Measurements from ENCODE around the gene KRT16.
"Not testable (repeated sequence)": the region's sequence is repeated elsewhere in the genome, so short reads cannot be mapped to it uniquely, and the experiment has no call there.

The KRT16 gene

DNA sequence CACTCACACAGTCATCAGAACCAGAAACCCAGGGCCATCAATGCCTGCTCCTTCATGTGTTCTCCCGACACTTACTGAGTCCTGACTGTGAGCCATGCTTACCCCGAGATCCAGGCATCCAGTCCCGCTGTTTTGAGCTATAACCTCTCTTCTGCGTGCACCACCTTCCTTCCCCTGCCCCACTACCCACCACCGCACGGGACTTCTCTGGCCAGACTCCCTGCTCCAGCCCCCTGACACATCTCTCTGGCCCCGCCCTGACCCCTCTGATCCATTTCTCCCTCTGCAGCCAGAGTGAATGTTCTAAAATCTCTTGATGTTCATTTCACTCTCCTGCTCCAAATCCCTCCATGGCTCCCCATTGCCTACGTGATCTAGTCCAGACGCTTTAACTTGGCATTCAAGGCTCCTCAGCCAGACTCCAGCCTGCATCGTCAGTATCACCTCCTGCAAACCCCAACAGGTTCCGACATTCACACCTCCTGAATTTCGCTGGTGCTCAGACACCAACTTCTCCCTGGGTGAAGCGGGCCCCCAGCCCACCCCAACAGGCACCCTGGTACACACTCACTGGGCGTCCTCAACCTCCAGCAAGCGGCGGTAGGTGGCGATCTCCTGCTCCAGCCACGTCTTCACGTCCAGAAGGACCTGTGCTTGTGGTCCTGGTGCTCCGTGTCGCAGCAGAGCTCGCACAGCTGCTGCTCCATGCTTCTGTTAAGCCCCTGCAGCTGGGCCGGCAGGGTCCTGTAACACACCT, 14.9 kb upstream of the KRT16 start:
- DNase-seq = no peak

GRCh38 chr17:41626914-41627295, 14.3 kb upstream of the KRT16 start:
- not testable (repeated sequence) for DNase-seq

GRCh38 chr17:41626028-41626913, 13.7 kb upstream of the KRT16 start:
- DNase-seq = not testable (repeated sequence)

DNA sequence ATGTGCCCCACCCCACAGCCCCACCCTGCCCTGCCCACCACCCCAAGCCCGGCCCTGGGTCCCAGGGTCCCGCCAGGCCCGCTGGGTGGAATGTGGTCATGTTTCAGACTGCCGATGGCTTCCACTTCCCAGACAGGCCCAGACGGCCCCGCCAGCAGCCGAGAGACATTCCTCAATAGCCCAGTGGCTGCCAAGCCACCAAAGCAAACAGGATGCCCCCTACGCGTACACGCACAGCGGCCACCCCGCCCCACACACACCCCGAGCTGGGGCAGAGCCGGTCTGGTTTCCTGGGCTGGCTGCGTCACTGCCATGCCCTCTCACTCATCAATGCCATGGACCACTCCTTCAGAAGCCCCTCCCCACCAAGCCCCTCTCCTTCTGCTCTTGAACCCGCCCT, 13.0 kb upstream of the KRT16 start:
- DNase-seq = no peak

GRCh38 chr17:41624208-41625101, 11.9 kb upstream of the KRT16 start, which contains the start of gene KRT17:
Gene KRT17 (minus strand): TSS chr17:41624575. CDS start chr17:41624509, 66 bp downstream.
- no peak for DNase-seq

GRCh38 chr17:41623184-41623861, 10.8 kb upstream of the KRT16 start:
- not testable (repeated sequence) for DNase-seq

DNA sequence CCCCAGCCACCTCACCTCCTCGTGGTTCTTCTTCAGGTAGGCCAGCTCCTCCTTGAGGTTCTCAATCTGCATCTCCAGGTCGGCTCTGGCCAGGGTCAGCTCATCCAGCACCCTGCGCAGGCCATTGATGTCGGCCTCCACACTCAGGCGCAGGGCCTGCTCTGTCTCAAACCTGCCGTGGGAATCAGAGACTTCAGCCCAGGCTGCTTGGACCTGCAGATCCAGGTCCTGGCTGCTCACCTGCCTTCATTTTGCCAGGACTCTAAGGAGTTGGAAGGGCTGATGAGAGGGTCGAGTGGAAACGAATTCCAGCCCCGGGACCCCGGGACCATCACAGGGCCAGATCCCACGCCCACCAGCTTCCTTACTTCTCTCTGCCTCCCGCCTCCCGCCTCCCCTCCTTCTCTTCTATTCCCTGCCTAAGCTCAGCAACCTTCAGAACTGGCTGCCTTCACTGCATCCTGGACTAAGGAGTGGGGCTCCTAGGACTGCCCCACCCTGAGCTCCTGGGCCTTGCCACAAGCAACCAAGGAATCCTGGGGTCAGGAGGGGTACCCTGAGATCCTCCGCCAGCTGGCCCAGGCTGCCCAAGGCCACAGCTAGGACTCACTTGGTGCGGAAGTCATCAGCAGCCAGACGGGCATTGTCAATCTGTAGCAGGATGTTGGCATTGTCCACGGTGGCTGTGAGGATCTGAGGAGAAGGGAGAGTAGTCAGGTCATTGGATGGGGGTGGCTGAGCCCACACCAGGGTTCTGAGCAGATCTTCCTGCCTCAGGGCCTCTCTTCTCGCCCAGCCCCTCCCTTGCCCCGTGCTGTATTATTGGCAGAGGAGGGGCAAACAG, 10.0 kb upstream of the KRT16 start:
- DNase-seq = not testable (repeated sequence)

- no peak for DNase-seq
These were observed 9.3 kb upstream of the KRT16 start for GRCh38 chr17:41621916-41622315.

- not testable (repeated sequence) for DNase-seq
These were observed 8.9 kb upstream of the KRT16 start for GRCh38 chr17:41621435-41621817.

DNA sequence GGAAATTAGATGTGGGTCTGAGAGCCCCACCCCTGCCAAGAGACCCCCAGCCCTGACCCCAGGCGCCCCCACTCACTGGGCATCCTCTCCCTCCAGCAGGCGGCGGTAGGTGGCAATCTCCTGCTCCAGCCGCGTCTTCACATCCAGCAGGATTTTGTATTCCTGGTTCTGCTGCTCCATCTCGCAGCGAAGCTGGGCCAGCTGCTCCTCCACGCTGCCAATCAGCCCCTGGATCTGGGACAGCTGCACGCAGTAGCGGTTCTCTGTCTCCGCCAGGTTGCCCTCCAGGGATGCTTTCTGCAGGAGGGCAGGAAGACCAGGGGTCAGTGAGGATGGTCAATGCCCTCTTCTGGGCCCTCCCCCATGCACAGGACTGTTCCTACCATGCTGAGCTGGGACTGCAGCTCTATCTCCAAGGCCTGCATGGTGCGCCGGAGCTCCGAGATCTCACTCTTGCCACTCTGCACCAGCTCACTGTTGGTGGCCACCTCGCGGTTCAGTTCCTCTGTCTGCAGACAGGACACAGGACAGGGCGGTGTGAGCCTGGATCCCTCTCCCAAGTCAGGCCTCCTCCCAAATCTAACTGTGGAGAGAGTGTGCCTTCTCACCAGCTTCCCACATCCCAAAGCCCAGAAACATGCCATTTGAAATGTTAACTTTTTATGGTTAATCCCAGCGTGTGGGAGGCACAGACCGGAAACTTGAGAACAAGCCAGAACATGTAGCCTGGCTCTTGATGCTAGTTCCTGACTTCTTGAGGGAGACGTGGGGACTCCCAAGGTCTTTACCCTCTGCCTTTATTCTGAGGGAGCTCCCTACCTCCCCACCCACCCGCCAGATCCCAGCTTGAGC, 8.2 kb upstream of the KRT16 start:
- DNase-seq = no peak

DNA sequence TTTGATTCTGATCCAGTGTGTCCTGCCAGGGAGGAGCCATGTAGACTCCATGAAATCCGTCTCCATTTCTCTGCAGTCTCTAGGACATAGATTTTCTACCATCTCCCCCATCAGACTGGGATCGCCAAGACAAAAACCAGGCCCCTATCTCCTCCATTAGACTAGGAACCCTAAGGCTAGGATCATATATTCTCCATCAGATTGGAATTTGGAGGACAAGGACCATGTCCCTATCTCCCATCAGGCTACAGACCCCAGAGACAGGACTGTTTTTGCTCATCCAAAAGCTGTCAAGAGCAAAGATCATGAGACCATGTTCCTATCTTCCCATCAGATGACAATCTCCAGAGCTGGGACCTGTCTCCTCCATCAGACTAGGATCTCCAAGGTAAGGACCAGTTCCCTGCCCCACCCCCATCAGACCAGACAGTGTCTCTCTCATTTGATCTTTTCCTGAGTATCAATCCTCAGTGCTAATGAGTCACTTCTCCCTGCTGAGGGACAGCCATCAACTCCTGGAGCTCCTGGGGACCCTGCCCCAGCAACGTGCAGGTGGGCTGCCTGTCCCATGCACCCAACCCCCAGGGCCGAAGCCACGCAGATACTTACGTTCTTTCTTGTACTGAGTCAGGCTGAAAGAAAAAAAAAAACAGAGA, 7.5 kb upstream of the KRT16 start:
- DNase-seq = not testable (repeated sequence)

GRCh38 chr17:41619036-41619926, 6.7 kb upstream of the KRT16 start:
- no peak for DNase-seq

DNA sequence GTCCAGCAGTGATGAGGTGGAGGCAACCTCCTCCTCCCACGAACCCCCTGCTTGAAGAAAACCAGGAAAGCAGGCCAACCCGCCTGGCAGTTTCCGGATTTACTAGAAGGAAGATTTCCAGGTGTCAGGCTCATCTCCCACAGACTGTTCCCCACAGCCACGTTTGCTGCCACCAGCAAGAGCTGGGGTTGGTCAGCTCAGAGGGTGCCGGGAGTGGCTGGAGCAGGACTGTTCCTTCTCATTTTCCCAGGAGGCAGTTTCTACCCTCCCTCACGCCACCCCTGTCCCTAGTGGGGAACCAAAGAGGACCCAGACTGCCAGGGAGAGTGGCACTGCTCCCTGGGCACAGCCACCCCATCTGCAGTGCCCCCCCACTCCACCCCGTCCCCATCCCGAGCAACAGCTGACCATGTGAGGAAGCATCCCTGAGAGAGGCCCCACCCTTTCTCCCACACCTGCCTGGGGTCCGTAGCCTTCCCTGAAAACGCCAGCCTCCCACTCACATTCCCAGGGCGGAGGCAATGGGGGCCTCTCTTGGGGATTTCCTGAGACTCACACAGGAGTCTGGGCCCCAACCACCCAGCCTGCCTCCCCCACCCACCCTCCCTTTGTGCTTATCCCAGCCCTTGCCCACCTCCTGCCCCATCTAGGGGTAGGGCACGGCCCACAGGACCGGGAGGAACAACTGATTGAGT, 5.9 kb upstream of the KRT16 start:
- no peak for DNase-seq

GRCh38 chr17:41617698-41618097, 5.1 kb upstream of the KRT16 start:
- DNase-seq = no peak

- DNase-seq = no peak
These were observed 4.6 kb upstream of the KRT16 start for GRCh38 chr17:41617136-41617535.

- not testable (repeated sequence) for DNase-seq
These were observed 3.9 kb upstream of the KRT16 start for GRCh38 chr17:41616486-41616885.

- DNase-seq = no peak
These were observed 2.9 kb upstream of the KRT16 start for GRCh38 chr17:41615454-41615853.

DNA sequence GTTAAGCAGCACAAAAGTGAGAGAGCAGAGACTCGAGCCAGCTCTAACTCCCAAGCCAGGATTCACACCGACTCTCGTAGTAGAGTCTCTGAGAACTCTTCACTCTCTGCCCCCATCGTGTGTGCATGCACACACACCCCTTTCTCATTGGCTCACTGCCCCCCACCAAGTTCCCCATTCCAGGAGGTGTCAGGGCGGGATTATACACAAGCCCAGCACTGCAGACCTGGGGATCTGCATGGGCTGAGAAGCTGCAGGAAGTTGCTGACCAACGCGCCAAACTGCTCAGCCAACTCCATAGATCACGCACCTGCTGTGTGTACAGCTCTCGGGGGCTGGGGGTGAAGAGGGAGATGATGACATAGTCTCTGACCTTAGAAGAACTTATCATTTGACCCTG, 2.2 kb upstream of the KRT16 start:
- not testable (repeated sequence) for DNase-seq
